T-helper 1 cell (primary cell): ENCODE data around the gene WNT1.

Experiments used
- DNase-seq, 5 donors: peaks; one replicate each; pipeline ENCODE4 v3.0.0-alpha.2; 2012 to 2020

The WNT1 gene

GRCh38 chr12:48981757-48982157 is 3.6 kb downstream of the WNT1 start:
- no peak for DNase-seq

DNA sequence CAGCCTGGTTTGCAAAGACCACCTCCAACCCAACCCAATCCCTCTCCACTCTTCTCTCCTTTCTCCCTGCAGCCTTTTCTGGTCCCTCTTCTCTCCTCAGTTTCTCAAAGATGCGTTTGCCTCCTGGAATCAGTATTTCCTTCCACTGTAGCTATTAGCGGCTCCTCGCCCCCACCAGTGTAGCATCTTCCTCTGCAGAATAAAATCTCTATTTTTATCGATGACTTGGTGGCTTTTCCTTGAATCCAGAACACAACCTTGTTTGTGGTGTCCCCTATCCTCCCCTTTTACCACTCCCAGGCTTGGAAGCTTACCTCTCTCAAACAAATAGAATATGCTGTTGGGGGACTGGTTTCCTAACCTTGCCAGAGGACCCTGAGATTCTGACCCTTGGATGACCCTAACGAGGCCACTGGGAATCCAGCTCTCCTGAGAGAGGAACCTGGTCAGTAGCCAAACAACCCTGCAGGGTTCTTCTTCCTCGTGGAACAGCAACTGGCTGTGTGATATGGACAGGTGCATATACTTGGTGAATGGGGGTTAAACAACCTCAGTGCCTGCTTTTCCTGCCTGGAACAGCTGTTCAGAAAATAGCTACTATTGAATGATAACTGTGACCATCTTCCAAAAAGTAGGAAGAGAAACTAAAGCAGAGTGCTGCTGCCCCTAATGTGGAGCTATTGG is 4.4 kb downstream of the WNT1 start:
- no peak for DNase-seq

- DNase-seq, result no peak
These were observed 7.4 kb downstream of the WNT1 start for GRCh38 chr12:48985475-48985897.

DNA sequence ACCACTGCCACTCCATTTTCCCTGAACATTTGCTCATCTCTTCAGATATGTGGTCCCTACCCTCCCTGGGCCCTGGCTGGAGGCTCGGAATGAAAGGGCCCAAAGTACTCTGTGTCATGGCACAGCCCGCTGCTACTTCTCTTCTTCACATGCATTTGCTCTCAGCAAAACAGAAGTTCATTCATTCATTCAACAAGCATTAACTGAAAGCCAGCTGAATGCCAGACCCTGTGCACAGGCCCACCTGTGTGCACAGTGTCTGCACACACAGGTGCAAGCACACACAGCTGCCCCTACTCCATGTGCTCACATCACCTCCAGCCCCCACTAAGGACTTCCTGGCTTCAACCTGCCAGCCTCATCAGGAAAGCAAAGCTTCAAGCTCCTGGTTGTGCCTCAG is 7.8 kb downstream of the WNT1 start:
- no peak for DNase-seq

DNA sequence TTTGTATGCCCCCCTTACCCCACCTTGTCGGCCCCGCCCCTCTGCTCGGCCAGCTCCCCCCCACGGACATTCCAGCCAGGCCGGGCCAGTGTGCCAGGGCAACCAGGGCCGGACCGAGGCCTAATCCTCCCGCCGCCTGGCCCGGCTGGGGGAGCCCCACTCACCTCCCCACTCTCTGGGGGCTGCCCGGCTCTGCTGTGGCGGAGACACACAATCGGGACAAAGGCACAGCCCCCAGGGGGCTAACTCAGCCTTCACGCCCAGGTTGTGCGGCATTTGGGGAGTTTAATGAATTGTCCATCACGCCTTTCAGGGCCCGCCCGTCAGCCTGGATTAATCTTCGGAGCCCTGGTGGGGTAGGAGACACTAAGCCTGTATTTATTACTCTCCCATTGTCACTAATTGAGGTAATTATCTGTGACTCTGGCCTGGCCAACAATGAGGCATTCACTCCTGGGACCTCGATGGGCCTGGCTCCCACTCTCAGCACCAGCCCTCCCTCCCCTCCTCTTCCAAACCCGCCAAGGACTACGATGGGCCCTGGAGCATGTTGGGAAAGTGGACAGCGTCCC is 8.7 kb downstream of the WNT1 start:
- DNase-seq, result no peak

DNA sequence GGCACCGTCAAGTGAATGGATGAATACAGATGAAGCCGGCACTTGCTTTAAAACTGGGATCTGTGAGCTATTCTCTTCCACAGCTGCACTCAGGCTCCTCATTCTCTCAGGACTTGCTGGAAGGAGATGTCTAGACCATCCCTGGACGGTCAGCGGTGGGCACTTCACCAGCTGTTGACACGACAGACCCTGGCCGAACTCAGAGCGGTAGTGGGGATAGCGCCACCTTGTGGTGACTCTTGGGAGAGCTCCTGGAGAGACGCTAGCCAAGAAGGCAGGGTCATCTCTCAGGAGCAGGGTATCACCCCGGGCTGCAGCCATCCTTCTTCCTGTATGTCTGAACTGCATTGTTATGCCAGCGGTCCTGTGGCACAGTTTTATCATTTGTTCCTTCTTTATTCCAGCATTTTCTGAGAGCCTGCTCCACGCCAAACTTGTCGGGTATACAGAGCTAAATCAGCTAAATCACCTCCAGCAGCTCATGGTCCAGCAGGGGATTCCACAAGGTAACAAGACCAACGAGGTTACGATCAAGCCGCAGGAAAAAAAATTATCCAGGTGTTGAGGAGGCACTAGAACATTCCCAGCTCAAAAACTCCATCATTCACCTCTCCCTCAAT is 10.0 kb downstream of the WNT1 start:
- DNase-seq, result peak; percentile 45 to 71 (median 60)

- DNase-seq, result no peak
These were observed 12.4 kb downstream of the WNT1 start for GRCh38 chr12:48990552-48990951.

- no peak for DNase-seq
These were observed 13.3 kb downstream of the WNT1 start for GRCh38 chr12:48991247-48992050.

DNA sequence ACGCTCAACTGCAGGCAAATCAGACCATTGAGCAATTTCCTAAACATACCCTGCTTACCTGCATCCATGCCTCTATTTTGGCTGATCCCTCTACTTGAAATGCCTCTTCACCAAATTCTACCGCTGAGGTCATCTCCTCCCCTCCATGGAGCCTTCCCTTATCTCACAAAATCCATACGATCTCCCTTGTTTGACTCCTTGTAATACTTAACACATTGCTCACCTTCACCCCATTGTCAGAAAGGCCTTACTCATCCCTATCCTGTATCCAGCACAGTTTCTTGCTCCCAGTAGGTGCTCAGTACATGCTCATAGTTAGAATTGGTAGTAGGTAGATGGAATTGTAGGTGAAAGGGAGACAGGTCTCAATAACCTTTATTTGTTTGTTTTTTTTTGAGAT is 15.7 kb downstream of the WNT1 start:
- DNase-seq, result no peak

DNA sequence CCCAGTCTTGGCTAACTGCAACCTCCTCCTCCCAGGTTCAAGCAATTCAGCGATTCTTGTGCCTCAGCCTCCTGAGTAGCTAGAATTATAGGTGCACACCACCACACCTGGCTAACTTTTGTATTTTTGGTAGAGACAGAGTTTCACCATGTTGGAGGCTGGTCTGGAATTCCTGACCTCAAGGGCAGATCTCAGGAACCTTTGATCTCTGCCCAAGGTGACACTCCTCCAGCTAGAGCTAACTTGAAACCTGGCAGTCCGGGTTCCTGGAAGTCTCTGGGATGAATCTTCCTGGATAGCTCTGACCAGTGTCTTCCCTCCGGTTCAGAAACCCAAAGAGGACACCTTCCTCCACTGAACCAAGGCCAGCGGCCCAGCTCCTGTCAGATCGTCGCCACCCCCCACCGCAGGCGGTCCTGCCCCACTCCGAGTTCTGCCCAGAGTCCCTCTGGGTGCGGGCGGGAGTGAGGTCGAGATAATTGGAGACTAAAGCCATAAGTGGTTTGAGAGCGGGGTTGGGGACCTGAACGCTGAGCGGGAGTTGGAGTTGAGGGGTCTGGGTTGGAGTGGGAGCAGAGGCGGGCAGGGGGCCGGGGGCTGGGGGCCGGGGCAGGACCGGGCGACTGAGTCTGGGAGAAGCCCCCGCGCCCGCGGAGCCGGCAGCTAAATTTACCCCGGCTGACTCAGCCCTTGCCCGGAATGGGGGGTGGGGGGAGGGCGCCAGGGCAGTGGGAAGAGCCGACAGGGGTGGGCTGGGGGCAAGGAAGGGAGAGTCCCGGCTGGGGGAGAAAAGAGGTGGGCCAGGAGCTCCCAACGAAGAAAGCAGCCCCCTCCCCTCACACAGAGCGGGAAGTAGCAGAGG is 16.3 kb downstream of the WNT1 start:
- no peak for DNase-seq

GRCh38 chr12:48995086-48995879 is 17.2 kb downstream of the WNT1 start:
- no peak for DNase-seq

DNA sequence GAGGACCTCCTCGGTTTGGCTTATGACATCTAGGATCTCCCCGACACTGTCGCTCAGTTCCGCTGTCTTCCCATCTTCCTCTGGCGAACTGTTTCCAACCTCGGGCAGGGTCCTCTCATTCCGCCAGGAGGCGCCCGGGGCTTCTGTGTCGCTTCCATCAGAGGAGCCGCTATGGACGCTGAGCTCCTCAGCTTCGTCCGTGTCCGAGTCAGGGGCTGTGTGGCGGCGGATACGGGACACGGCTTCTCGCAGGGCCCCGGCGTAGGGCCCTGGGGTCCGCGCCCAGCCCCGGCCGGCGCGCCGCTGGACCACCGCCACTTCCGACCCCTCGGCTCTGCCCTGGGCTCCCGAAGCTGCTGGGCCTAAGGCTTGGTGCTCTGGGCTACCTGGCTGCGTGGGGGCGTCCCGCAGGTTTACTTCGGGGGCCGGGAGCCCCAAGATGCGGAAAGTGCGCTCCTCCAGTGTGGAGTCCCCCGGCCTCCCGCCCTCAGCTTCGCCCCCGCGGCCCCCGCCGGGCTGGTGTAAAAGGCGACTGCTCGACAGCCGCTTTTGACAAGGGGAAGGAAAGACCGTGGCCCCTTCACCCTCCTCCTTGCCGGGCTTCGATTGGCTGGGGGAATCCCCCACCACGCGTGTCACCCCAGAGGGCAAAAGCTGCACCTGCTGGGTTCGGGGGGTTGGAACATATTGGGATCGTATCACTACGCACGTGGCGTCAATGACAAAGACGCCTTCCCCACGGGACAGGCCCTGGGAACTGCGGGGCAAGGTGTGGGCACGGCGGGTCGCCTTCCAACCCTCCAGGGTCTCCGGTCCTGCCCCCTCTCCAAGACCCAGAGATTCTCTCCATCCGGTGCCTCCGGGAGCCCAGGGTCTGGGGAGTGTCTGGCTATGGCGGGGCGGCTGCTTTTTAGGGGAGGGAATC is 18.9 kb downstream of the WNT1 start:
- peak in 4 of 5 donors; percentile 41 to 58 (median 56) for DNase-seq

- DNase-seq, result no peak
These were observed 19.8 kb downstream of the WNT1 start for GRCh38 chr12:48997719-48998496.

DNA sequence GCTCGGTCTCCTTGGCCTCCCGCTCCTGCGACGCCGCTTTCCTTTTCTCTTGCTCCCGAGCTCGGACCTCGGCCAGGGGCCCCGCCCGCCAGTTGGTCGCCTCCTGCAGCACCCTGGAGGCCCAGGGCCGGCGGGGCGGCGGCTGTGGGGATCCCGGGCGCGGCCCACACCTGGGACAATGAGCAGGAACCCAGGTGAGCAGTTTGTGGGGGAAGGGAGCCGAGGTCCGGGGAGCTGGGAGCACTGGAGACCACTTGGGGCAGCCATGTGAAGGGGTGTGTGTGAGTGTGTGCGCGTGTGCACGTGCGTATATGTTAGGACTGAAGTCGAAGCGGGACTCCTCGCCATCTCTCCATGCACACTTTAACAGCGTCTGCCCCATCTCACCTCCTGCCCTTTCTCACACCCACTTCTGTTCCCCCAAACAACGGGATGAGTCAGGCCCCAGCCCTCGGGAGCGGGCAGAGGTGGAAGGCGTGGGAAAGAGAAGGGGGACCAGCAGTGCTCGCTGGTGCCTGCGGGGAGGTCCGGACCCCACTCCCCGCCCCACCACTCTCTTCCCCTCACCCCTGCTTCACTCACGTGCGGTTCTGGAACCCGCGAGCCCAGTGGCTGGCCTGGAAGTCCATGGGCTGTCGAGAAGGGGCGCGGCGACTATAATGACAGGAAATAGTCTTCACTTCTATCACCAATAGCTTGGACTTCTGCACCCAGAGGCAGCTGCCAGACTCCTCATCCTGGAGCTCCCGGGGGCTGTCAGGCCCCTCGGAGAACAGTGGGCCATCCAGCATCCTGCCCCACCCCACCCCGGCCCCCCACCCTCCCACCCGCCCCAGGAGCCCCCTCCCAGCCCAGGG is 20.6 kb downstream of the WNT1 start:
- DNase-seq, result no peak

DNA sequence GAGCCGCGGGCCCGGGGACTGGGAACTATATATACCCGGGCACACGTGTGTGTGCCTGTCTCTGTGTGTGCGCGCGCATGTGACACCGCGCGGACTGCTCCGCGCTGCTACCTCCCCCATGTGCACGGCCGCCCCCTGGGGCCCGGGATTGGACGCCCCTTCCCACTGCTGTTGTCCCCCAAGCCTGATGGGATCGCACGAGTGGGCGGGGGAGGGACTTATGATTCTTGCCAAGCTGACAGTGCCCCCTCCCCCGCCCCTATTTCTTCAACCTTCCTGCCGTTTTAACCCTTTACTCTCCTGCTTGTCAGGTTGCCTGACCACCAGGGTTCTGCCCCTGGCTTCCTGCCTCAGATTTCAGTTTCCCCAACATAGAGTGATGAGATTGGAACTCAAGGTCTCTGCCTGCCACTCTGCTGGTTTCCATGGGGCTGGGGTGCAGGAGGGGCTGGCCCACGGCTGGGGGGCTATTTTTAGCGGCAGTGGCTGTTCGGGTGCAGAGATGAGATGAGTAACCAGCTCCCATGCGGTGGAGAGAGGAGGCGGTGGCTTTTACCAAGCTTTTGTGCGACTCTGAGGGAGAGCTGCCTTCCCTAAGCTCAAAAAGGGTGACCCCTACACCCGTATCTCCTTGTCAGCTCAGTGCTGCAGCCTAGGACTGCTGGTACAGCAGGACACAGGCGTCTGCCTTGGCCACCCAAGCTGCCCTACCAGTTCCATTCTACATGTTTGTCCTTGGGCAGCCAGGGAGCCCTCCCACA is 21.4 kb downstream of the WNT1 start, which contains the start of gene DDN:
Gene DDN, minus strand, starts transcription at position 5 of the 761 bp plus-strand sequence. CDS start 88 bp downstream, outside the sequence.
- peak in 2 of 5 donors; percentile 44 to 48 for DNase-seq

GRCh38 chr12:49000346-49000745 is 22.2 kb downstream of the WNT1 start:
- no peak for DNase-seq

GRCh38 chr12:49008943-49009342 is 30.8 kb downstream of the WNT1 start:
- DNase-seq, result no peak
